Body of pancreas (tissue), 4 donors: ENCODE results near the gene VRK1.

ENCODE experiments used
- CTCF ChIP-seq, 7 experiments: fragments of 450-650 bp in 4 of 7; fragments of 200-600 bp in 3 of 7; sonication (generic) in 3 of 7; IDR thresholded peaks; one replicate each; pipeline ENCODE4 v1.5.1; 2016 to 2019; ENCODE audit warnings: antibody characterized with exemption in 7 of 7
- POLR2A ChIP-seq, 3 donors: fragments of 450-650 bp; IDR thresholded peaks; one replicate each; pipeline ENCODE4 v1.6.1; 2016; ENCODE audit warnings: antibody characterized with exemption in 3 of 3, mild to moderate bottlenecking in 2 of 3

- no peak for TF ChIP-seq POLR2A (IDR thresholded peaks at IDR 0.05)
- TF ChIP-seq CTCF (IDR thresholded peaks at IDR 0.05): no peak
These were observed 7.0 kb upstream of the VRK1 start for GRCh38 chr14:96790186-96790585.
